DOHH2 (cell line): Measurements from ENCODE around the gene ABCG5.

Source experiments
- EZH2phosphoT487 ChIP-seq: fragments of 200-600 bp; sonication (generic); IDR thresholded peaks from 2 replicates; pipeline ENCODE4 v1.6.1; 2017; ENCODE audit warnings: borderline replicate concordance, mild to moderate bottlenecking, antibody characterized with exemption, low read length, moderate library complexity, mixed read lengths
- TF ChIP-seq, protein P1 (sequence below): fragments of 200-600 bp; sonication (generic); IDR thresholded peaks from one replicate; pipeline ENCODE4 v1.5.1; 2014; ENCODE audit warnings: antibody characterized with exemption, mild to moderate bottlenecking, low read depth, low read length; ENCODE audit not compliant: poor library complexity, severe bottlenecking

DNA sequence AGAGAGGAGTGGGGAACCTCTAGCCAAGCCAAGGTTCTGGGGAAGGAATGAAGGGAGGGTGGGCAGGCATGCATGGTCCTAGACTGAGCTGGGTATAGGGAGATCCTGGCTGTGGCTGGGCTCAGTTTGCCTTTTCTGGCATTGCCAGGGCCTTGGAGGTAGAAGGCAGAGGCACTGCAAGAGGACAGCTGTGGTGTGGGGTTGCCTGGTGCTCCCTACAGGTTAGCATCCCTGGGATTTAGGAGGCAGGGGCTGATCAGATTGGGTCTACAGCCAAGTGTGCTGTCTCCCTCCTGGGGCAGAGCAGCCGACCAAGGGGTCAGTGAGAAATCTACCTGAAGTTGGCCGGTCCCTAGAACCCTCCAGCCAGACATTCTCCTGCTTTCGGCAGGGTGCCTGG lies 16.0 kb upstream of the ABCG5 start:
- TF ChIP-seq, protein P1, sequence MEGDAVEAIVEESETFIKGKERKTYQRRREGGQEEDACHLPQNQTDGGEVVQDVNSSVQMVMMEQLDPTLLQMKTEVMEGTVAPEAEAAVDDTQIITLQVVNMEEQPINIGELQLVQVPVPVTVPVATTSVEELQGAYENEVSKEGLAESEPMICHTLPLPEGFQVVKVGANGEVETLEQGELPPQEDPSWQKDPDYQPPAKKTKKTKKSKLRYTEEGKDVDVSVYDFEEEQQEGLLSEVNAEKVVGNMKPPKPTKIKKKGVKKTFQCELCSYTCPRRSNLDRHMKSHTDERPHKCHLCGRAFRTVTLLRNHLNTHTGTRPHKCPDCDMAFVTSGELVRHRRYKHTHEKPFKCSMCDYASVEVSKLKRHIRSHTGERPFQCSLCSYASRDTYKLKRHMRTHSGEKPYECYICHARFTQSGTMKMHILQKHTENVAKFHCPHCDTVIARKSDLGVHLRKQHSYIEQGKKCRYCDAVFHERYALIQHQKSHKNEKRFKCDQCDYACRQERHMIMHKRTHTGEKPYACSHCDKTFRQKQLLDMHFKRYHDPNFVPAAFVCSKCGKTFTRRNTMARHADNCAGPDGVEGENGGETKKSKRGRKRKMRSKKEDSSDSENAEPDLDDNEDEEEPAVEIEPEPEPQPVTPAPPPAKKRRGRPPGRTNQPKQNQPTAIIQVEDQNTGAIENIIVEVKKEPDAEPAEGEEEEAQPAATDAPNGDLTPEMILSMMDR, result no peak
- no peak for TF ChIP-seq EZH2phosphoT487
